K562 treated with DMSO at 1 percent for 12 hours (cell line): ENCODE measurements around the gene PPM1J. TPM values are rescaled to one million over a fixed set of nuclear protein-coding genes. Genes with fewer than 3 reads are reported as not detected.

Experiments used
- total RNA-seq: library from RNA; unstranded; fragments of 300-600 nt; gene quantifications from 2 replicates; pipeline ENCODE4 v1.2.3, GENCODE V29; 2022; ENCODE audit not compliant: insufficient read depth

Gene PPM1J, protein sequence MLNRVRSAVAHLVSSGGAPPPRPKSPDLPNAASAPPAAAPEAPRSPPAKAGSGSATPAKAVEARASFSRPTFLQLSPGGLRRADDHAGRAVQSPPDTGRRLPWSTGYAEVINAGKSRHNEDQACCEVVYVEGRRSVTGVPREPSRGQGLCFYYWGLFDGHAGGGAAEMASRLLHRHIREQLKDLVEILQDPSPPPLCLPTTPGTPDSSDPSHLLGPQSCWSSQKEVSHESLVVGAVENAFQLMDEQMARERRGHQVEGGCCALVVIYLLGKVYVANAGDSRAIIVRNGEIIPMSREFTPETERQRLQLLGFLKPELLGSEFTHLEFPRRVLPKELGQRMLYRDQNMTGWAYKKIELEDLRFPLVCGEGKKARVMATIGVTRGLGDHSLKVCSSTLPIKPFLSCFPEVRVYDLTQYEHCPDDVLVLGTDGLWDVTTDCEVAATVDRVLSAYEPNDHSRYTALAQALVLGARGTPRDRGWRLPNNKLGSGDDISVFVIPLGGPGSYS
- 1.2 and 1.9 TPM in 2 replicates for total RNA-seq

DNA sequence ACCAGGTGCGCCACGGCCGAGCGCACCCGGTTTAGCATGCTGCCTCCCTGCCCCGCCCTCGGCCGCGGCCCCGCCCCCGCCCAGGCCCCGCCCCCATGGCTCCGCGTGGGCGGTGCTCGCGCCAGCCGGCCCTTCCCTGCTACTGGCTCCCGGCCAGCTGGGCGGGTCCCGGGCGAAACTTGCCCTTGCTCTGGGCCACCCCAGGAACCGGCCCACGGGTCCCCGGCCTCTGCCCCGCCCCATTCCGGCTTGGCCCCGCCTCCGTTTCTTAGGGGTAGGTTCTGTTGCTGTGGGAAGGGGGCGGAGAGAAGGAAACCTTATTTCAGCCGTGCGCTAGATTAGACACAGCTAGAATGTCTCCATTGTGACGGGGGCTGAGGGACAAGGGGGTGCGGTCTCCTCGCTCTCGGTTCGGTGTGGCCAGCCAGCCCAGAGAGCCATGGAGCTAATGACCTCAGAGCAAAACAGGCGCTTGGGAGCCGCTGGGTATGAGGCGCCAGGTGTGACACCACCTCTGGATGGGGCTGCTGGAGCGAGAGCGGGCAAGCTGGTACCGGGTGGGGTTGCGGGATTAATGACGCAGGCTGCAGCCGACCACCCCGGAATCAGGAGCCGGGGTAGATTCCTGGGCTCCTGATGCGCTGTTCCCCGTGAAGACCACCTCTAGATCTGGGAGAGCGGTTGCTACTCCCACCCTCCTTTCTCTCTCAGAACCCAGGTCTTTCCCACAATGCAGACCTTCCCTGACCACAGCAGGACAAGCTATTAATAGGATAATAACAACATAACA is at the start of gene PPM1J:
PPM1J (minus strand) TSS at position 69 of the 790 bp plus-strand sequence; CDS start at position 38, 31 bp downstream.

DNA sequence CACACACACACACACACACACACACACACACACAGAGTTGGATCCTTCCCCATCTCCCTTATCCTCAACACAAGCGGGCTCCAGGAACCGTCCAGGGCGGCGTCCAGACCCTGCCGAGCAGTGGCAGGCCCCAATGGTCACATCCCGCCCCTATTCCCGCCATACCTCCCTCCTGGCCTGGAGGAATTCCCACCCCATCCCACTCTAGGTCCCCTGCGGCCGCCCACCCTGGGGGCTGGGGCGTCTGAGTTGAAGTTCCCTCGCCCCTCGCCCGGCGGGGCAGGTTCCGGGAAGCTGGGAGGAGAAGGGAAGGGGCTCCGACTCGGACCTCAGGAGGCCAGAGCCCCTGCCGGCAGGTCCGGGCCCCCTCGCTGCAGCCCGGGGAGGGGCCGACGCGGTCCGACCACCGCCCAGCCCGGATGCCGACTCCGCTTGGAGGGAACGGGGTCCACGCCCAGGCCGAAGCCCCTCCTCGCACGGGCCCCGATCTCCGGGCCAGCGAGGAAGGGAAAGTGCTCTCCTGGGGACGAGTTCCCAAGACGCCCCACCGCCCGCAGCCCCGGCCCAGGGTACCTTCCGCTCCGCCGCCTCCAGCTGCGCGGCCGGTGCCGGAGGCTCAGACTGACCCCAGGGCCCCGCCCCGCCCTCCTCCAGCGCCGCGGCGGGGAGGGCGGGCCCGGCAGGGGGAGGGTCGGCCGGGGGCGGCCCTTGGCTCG is 8.5 kb downstream of the PPM1J start, which contains the start of gene RHOC:
RHOC (minus strand) TSS at position 623 of the 716 bp plus-strand sequence. CDS start 3,328 bp downstream, outside the sequence.

DNA sequence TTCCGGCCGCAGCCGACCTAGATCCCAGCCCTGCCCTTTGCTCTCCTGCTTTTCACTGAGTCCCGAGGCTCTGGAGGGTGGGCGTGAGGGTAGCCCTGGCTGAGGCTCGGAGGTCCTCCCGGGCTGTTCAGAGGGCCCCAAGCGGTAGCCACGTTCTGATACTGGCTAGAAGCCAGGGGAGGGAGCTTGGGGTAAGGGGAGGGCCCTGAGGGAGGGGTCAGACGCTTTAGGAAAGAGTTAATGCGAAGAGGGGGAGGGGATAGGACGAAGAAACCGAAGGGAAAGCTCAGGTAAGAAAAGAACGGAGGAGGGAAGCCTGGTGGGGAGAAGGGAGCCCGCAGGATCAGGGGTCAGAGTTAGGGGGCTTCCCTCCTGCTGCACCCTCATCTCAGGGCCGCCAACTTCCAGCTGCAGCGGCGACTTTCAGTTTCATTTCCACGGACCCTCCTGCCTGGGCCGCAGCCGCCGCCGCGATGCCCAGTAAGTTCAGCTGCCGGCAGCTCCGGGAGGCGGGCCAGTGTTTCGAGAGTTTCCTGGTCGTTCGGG is 40.6 kb downstream of the PPM1J start, which contains the start of gene MOV10:
MOV10 (plus strand) TSS at position 220 of the 546 bp plus-strand sequence; CDS start at position 474, 254 bp downstream.

Other genes with a start within 250 kb of the PPM1J start
- gene WNT2B, start 206.4 kb downstream of the PPM1J start, total RNA-seq, result 0.51 TPM in 1 of 2 replicates, not detected in the other
- gene ST7L, start 96.2 kb downstream of the PPM1J start, total RNA-seq, result 11.8 and 17.1 TPM in 2 replicates
- 66.4 and 149 TPM in 2 replicates for gene CAPZA1, start 95.5 kb downstream of the PPM1J start, total RNA-seq
- gene MOV10, start 40.7 kb downstream of the PPM1J start, total RNA-seq, result 88.3 and 133 TPM in 2 replicates
- 252 and 283 TPM in 2 replicates for gene RHOC, start 8.2 kb downstream of the PPM1J start, total RNA-seq
- gene SLC16A1, start 240.9 kb upstream of the PPM1J start, total RNA-seq, result 51.0 and 128 TPM in 2 replicates